T47D (cell line): ENCODE results near the gene AGPAT2.
"Not testable (repeated sequence)": the region's sequence is repeated elsewhere in the genome, so short reads cannot be mapped to it uniquely, and the experiment has no call there.

Experiments used
- DNase-seq, 2 experiments: peaks; one replicate each; pipeline versions ENCODE4 v3.0.0 to v3.0.0-alpha.2; 2011 to 2012; ENCODE audit warnings: low read depth in 1 of 2, low spot score in 1 of 2
- JUND ChIP-seq: IDR thresholded peaks from 2 replicates; pipeline ENCODE4 v1.6.1; 2012; ENCODE audit warnings: low read depth
- in situ Hi-C: cut with HindIII; loops from 2 replicates; pipeline ENCODE4 v1.10.0; 2016; ENCODE audit warnings: low sequenced_read_pairs, low pct_unique_long_range_greater_than_20kb

AGPAT2 gene

DNA sequence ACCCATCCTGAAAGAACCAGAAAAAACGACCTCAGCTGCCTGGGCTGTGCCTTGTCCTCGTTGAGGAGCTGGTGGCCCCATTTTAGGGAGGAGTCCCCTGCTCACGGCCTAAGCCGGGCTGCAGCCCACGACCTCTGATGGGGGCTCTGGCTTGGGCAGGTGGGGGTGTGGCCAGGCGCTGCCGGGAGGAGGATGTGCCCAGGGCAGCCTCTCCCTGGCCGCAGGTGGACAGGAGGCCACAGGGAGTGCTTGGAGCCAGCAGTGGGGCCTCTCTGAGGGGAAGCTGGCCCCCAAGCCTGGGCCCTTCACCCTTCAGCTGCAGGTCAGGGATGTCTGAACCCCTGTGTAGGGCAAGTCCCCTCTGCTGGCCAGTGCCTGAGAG lies 27.6 kb upstream of the AGPAT2 start:
- in situ Hi-C loops: no loop called here
- TF ChIP-seq JUND: no peak
- no peak for DNase-seq

GRCh38 chr9:136714096-136714892 lies 27.0 kb upstream of the AGPAT2 start:
- DNase-seq: no peak
- TF ChIP-seq JUND: no peak
- in situ Hi-C loops: no loop called here

DNA sequence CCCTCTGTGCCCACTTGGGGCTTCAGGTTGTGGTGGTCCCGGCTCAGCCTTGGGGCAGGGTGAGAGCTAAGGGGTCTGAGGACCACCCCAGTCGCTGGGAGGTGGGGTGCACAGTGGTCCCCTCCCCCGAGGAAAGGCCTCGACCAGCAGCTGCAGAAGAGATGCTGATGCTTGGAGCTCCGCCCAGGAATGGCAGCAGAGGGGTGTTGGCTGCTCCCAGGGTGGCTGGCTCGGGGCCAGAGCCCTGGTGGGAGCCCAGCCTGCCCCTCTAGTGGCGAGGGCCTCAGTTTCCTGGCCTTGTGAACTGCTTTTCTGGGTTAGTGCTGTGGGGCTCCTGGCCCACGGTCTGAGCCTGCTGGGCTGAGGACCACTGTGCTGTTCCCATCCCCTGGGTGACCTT lies 26.3 kb upstream of the AGPAT2 start:
- DNase-seq: no peak
- no peak for TF ChIP-seq JUND
- in situ Hi-C loops: no loop called here

- in situ Hi-C loops: no loop called here
- TF ChIP-seq JUND: no peak
- no peak for DNase-seq
Measured at GRCh38 chr9:136712690-136713544, 25.7 kb upstream of the AGPAT2 start.

GRCh38 chr9:136711751-136712689 lies 24.8 kb upstream of the AGPAT2 start, which contains the start of gene DIPK1B:
Gene DIPK1B (plus strand): TSS chr9:136712572. CDS start chr9:136712666, 94 bp downstream.
- no peak for TF ChIP-seq JUND
- in situ Hi-C loops: no loop called here
- DNase-seq: peak in 1 of 2 experiments; percentile 61

DNA sequence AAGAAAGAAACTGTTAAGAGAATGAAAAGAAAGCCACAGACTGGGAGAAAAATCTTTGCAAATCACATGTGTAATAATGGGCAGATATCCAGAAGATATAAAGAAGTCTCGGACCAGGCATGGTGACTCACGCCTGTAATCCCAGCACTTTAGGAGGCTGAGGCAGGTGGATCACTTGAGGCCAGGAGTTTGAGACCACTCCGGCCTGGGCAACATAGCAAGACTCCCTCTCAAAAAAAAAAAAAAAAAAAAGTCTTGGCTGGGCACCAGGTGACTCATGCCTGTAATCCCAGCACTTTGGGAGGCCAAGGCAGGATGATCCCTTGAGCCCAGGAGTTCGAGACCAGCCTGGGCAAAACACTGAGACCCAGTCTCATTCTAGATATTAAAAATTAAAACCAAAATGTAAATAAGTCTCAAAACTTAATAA lies 24.0 kb upstream of the AGPAT2 start:
- in situ Hi-C loops, DNase-seq: not testable (repeated sequence)

- TF ChIP-seq JUND: no peak
- no peak for DNase-seq
- in situ Hi-C loops: no loop called here
Measured at GRCh38 chr9:136710543-136710942, 23.3 kb upstream of the AGPAT2 start.

DNA sequence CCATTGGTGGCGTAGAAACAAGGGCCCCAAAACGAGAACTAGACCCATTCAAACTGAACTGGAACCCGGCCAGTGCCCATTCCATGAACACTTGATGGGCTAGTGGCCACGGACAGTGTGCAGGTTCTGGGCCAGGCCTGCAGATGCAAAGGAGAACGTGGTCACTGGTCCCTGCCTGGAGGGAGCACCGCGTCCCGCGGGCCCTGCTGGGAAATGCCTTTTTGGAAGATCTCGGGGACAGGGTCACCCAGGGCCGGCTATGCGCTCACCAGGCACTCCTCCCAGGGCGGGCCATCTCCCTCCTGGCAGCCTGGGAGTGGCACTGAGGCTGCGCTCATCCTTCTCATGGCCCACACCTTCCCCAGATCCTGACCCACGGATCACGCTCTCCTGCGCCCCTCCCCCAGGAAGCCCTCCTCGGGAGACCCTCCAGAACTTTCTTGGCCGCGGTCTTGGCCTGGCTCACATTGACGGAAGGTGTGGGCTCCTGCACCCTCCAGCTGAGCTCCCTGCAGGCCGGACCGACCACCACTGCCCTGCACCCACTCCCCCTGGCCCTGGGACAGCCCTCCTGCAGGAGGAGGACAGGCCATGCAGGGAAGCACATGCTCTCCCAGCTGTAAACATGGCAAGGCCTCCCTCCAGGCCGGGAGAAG lies 22.3 kb upstream of the AGPAT2 start:
- in situ Hi-C loops: no loop called here
- TF ChIP-seq JUND: no peak
- DNase-seq: no peak

GRCh38 chr9:136707849-136708517 lies 20.7 kb upstream of the AGPAT2 start:
- in situ Hi-C loops: no loop called here
- DNase-seq: no peak
- no peak for TF ChIP-seq JUND

GRCh38 chr9:136707011-136707410 lies 19.8 kb upstream of the AGPAT2 start:
- no peak for TF ChIP-seq JUND
- DNase-seq: no peak
- in situ Hi-C loops: no loop called here

- DNase-seq: no peak
- in situ Hi-C loops: no loop called here
- no peak for TF ChIP-seq JUND
Measured at GRCh38 chr9:136705564-136705963, 18.3 kb upstream of the AGPAT2 start.

DNA sequence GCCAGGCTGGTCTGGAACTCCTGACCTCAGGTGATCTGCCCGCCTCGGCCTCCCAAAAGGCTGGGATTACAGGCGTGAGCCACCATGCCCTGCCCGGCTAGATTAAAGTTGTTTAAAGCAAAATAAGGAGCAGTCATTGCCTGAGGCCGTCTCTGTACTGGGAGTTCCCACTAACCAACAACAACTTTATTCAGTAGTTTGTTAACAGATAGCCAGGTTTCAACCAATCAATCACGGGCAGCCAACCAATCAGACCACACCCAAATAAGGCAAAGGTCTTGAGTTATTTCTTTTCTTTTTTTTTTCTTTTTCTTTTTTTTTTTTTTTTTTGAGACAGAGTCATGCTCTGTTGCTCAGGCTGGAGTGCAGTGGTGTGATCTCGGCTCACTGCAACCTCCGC lies 17.5 kb upstream of the AGPAT2 start:
- DNase-seq, in situ Hi-C loops: not testable (repeated sequence)
